Medulla oblongata (tissue), 1 donor: ENCODE measurements around the gene UTF1.

Experiments
- DNase-seq: peaks from one replicate; pipeline ENCODE4 v3.0.0-alpha.2; 2015; ENCODE audit errors: extremely low spot score

The UTF1 gene

DNA sequence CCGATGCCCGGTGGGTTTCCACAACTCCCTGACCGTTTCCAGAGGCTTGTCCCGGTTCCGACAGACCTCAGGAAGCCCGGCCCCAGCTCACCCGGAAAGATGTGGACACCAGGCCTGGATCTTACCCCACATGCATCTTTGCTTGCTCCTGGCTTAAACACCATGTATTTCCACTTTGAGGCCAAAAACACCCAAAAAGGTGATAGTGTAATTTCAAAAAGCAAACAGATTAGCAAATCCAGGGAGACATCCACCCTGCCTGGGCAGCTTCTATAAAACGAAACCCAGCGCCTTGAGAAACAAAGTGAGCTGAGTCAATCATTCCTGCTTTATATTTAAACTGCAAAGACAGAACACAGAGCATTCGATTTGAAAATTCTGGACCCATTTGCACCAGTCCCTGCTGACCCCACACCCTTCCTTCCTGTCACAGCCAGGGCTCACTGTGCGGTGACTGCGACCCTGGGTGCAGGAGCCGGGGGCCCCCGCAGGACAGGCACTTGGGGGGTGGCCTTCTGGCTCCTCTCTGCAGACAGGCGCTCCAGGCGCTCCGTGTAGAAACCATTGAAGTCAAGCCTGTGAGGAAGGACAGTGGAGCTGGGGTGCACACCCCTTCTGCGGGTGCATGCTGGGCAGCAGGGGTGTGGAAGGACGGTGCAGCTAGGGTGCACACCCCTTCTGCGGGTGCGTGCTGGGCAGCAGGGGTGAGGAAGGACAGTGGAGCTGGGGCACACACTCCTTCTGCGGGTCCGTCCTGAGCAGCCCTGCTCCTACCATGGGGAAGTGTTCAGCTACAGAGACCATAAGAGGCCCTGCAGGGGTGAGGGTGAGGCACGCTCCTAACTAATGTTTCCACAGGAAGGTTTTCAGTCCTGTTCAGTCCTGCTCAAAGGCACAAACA is 49.6 kb downstream of the UTF1 start:
- no peak for DNase-seq

DNA sequence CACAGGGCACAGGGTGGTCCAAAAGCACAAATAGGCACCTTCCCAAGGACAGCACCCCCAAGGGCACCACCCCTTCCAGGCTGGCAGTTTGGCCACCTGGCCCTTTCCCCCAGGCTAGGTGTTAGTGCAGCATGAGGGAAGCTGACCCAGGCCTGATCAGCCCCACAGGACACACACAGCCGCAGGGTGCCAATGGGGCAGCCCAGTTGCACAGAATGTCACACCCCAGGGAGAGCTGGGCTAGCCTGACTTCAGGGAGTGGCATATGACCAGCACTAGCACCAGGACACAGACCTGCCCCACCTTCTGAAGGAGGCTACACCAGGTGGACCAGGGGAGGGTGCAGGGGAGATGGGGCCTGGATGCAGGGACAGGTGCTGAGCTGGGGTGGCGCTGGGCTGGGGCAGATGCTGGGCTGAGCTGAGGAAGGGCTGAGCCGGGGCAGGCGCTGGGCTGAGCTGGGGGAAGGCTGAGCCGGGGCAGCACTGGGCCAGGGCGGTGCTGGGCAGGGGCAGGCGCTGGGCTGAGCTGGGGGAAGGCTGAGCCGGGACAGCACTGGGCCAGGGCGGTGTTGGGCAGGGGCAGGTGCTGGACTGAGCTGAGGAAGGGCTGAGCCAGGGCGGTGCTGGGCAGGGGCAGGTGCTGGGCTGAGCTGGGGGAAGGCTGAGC is 50.5 kb downstream of the UTF1 start:
- no peak for DNase-seq

DNA sequence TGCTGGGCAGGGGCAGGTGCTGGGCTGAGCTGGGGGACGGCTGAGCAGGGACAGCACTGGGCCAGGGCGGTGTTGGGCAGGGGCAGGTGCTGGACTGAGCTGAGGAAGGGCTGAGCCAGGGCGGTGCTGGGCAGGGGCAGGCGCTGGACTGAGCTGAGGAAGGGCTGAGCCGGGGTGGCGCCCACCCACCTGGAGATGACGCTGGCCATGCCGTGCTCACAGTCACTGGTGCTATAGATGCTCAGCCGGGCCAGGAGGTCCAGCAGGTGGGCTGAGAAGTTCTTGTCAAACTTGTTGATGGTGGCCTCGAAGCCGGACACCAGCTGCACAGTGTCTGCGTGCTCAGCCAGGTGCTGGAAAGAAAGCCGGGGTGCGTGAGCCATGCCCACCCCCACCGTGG is 51.1 kb downstream of the UTF1 start:
- no peak for DNase-seq
